ENCODE results near the gene MMP21.

The MMP21 gene

DNA sequence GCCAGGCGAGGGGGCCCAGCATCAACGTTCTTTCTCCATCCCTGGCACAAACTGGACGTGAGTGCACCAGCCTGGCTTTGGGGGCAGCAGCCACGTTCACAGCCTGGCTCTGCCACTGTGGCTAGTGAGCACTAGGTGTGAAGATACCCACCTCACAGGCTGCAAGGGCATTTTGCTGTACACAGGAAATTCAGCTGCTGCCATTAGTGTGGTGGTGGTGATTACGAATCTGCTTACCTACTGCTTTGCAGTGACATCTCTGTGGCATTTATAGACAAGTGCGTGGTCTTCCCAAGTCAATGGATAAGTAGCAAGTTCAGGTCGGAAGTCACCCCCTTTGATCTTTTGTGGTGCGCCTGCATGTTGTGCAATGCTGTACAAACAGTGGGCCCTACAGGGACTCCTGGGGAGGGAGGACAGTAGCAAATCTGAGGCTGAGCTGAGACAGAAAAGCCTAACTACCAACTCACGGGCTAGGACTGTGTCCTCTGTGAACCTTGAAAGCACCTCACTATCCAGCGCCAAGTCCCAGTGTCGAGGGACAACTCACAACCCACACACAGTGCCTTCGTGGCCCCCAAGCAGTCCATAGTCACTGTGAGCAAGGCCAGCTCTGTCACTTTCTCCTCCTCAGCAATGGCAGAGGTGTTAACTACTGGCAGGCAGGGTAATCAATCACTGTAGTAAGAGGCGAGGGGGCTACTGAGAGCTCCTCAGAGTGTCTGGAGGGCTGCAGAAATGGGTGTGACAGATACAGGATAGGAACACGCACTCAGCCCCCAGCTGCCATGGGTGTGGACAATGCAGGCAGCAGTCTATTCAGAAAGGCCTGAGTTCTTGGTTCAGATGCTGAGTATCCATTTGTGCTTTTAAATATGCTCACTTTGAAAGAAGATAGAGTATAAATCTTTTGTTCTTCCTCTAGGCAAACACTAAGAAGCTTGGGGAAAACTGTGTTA lies 17.0 kb upstream of the MMP21 start:
- DNase-seq (ENCODE audit: extremely low read depth in 1 of 2, low read depth in 1 of 2): no peak

DNA sequence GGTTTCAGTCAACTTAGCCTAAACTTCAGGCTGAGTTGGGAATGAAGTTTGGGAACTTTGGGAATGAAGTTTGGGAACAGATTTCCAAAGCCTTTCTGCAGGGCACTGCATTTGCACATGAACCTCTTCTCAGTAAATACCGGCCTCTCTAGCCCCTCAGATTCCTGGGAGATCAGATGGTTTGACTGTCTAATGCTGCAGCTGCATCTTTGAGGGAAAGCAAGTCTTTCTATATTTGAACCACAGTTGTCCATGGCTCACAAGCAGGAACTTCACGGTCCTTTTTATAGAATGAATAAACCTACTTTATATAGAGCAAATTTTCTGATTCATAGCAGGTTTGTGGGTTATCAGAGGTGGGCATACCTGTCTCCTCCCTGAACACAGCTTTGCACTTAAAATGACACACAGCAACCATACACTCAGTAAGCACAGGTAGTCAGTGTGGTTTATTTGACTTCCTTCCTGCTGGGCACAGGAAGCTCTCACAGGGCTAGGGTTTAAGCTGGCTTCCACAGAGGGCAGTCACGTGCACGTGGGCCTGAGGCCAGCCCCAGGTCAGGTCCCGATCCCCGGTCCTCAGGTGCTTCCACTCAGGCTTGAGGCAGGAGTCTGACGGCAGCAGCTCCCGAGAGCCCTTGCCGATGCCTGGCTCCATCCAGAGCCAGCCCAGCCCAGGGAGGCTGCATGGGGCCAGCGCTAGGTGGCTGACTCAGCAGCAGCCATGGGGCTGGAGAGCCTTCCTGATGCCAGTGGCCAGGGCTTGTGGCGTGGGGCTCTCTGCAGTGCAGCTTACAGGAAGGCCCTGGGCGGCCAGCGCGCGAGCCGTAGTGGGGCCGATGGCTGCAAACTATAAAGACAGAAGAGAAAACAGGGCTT lies 12.8 kb upstream of the MMP21 start:
- DNase-seq (ENCODE audit: extremely low read depth in 1 of 2, low read depth in 1 of 2): no peak

DNA sequence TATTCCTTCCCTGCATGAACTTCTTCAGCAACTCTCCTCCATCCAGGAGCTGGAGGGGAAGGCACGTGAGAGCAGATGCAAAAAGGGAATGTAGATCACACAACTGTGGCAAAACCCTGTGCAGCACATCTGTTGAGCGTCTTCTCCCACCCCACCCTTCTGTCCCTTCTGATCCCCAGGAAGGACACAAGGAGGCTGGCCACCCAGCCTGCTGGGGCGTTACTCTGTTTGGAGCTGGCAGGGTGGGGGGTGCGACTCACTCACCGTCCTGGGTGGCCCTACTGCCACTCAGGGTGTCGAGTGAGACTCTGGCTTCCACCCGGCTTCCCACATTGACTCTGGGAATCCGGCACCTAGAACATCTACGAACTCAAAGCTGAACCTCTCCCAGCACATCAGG lies 10.2 kb upstream of the MMP21 start:
- no peak for DNase-seq (ENCODE audit: extremely low read depth in 1 of 2, low read depth in 1 of 2)

DNA sequence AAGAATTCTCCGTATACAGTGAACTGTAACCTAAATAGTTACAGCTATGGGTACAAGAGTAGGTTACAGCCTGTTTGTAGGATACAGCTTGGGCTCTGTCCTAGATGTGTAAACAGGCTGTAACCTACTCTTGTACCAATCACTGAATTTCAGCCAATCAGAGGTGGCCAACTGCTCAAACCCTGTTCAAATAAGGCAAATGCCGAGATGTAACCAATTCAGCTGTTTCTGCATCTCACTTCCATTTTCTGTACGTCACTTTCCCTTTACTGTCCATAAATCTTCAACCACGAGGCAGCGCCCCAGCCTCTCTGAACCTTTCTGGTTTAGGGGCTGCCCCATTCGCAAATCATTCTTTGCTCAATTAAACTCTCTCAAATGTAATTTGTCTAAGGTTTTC lies 8.3 kb upstream of the MMP21 start:
- no peak for DNase-seq (ENCODE audit: extremely low read depth in 1 of 2, low read depth in 1 of 2)

DNA sequence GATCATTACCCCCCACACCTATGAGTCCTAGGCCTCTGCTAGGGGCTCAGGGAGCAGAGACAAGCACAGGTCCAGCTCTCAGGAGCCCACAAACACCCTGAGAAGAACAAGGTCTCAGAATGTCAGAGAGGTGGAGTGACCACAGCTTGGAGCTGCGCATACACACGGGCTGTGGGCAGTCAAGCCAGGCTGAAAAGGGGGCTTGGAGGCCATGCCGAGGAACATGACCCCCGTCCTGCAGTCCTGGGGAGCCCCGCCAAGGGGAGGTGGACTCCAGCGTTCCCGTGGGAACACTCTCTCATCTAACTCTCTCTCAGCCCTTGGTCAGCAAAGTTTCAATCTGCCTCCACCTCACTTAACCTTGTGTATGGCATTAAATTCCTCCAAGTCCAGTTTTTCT lies 7.8 kb upstream of the MMP21 start:
- no peak for DNase-seq (ENCODE audit: extremely low read depth in 1 of 2, low read depth in 1 of 2)

DNA sequence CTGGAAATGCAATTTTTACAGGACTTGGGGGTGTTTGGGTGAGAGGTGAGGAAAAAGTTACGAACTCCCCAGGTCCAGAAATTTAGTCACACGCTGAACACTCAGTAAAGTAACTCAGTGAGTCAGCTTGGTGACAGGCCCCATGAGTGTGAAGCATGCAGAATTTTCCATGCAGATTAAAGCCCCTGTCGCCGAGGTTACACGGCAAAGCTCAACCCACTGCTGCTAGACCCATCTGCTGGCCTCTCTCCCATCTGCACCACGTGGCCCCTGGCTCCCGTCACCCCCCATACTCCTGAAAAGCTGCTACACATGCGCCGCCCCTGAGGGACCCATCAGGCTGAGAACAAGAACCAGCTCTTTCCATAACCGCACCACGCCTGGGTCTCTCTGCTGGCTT lies 7.0 kb upstream of the MMP21 start:
- DNase-seq (ENCODE audit: extremely low read depth in 1 of 2, low read depth in 1 of 2): no peak

DNA sequence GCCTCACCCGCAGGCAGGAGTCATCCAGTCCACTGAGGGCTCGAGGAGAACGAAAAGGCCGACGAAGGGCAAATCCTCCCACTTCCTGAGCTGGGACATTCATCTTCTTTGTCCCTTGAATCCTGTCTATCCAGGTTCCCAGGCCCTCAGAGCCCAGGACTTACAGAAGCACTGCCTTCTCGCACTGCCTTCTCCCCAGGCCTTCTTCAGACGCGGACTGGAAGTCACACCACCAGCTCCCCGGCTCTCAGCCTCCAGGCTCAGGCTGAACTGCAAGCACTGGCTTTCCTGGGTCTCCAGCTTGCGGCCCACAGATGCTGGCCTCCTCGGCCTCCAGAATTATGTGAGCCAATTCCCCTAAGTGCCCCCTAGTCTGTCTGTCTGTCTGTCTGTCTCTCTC lies 6.4 kb upstream of the MMP21 start:
- no peak for DNase-seq (ENCODE audit: extremely low read depth in 1 of 2, low read depth in 1 of 2)

DNA sequence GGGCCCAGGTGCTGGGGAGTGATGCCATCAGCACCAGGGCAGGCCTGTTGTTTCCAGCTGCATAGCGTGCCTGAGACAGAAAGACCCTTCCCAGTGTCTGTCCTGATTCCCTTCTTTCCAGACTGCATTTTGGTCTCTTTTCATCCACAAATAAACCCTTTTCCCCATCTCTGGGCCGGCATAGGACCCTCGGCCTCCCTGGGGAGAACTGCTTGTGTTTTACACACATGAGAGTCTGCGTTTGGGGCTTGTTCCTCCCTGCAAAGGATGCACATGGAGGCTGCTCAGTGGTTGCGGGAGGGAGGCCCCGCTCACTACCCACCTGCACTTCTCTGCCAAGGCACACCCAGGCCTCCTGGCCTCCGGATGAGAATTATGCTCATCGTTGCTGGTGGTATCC lies 5.8 kb upstream of the MMP21 start:
- DNase-seq (ENCODE audit: extremely low read depth in 1 of 2, low read depth in 1 of 2): no peak

DNA sequence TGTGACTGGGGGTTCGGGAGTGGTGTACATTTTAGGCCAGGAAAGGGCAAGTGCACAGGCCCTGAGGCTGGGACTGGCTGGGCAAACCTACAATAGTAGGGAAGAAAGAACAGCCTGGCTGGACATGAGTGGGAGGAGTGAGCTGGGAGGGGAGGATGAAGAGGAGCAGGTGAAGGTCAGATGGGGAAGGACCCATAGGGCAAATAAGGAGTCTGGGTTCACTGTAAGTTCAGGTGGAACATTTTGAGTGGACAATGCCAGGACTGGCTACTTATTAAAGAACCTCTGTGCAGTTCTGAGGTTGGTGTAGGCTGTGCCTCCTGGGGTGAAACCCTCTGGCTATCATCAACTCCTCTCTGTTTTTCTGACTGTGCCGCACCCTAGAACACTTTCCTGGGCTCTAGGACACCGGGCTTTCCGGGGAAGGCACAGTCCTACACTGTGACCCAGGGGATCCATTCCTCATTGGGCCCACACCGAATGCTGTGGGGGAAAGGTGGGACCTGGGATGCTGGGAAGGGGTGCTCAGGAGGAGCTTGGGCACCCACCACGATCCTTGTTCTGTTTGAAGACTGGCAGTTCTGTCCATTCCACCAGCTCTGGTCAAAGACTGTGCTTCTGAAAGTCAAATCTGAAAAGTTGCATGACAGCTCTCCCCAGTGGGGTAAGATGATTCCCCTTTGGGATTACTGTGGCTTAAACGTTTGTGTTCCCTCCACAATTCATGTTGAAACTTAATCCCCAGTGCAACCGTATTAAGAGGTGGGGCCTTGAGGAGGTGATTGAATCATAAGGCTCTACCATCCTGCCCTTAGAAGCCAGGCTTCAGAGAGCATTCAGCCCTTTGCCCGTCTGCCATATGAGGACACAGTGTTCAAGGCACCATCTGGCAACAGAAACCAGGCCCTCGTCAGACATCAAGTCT lies 4.0 kb upstream of the MMP21 start:
- no peak for DNase-seq (ENCODE audit: extremely low read depth in 1 of 2, low read depth in 1 of 2)

DNA sequence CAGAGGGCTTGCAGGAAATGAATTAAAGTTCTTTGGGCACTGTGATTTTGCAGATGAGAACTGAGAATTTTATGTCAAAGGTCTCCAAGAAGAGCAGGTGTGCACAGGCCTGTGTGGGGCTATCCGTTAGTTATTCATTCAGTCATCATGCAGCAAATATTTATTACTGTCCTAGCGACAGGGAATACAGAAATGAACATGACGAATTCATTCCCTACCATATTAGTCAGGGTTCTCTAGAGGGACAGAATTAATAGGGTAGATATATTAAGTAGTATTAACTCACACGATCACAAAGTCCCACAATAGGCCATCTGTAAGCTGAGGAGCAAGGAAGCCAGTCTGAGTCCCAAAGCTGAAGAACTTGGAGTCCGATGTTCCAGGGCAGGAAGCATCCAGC lies 2.9 kb upstream of the MMP21 start:
- DNase-seq (ENCODE audit: extremely low read depth in 1 of 2, low read depth in 1 of 2): no peak

DNA sequence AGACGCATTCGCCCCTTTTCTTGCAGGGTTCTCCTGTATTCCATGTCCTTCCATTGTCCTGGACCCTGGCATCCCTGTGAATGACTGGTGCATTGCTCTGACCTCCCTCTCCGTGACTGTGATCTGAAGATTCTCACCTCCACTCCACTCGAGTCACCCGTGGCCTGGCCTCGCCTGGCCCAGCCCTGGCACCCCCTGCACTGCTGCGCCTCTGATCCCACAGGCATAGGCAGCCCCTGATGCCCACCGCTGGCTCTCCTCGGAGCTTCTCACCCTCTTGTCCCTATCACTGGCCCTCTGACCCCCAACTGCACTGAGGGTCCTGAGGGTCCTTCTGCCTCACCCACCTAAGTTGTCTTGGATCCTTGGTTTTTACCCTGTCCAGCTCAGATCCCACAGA lies 2.2 kb upstream of the MMP21 start:
- DNase-seq (ENCODE audit: extremely low read depth in 1 of 2, low read depth in 1 of 2): no peak

DNA sequence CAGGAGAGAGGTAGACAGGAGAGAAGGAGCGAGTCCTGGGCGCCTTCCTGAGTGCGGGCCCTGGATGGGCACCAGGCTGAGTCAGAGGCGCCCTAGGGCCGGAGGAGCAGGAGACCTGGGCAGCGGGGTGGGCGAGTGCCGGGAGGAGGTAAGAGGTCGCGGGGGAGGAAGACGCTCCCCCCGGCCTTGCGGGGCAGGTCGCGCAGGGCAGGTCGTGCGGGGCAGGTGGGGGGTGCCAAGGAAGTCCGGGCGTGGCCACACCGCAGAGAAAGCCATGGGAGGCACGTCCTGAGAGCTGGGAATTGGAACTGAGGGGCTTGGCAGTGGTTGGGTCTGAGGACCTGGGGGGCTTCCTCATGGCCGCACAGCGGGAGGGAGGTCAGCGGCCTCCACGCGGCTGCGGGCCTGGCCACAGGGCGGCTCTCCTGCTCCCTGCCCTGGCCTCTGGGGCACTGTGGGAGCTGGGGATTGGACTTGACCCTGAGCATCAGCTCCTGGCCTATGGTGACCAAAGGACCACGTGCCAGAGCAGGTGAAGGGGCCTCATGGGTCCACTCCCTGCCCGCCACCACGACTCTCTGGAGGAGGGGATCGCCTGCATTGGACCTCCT lies 935 bp downstream of the MMP21 start:
- no peak for DNase-seq (ENCODE audit: extremely low read depth in 1 of 2, low read depth in 1 of 2)

DNA sequence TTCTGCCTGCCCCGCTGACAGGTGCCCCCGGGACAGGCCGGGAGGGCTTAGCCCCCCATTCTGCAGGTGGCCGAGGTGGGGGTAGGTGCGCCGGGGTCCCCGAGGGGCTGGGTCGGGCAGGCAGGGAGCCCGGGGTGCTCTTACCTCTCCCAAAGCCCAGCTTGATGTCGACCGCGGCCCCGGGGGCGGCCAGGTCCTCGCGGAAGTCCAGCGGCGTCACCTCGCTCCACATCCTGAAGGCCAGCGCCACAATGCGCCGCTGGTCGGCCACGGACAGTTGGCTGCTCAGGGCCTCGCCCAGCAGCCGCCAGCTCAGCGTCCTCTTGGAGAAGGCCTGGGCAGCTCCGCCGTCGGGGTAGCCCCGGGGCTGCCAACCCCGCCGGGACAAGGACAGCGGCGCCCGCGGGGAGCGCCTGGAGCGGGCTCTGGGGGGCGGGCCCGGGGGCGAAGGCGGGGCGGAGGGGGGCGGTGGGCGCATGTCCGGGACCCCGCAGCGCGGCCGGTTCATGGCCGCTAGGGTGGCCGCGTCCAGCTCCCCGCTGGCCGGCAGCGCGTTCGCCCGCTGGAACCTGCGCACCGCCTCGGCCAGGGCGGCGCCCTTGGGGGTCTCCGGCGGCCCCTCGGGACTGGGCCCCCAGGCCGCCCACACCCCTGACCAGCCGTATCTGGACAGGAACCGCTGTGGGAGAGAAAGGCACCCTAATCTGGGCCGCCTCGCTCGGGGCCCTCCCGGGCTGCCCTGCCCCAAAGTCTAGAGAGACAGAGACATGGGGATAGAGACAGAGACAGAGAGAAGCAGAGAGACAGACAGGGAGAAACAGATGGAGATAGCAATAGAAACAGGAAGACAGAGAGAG lies 1.7 kb downstream of the MMP21 start:
- DNase-seq (ENCODE audit: extremely low read depth in 1 of 2, low read depth in 1 of 2): no peak

DNA sequence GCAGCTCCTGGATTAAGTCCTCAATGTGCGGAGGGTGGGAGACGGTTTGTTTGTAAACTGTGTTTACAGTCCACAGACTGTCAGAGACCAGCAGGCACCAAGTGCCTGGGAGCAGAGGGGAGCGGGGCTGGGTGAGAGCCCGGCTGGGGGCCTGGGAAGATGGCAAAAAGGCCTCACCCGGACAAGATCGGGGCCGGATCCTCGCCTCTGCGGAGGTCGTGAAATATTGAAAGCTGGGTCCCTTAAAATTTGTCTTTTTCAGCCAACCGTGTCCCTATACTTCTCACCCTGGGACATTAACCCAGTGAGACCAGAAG lies 2.8 kb downstream of the MMP21 start:
- DNase-seq (ENCODE audit: extremely low read depth in 1 of 2, low read depth in 1 of 2): no peak

DNA sequence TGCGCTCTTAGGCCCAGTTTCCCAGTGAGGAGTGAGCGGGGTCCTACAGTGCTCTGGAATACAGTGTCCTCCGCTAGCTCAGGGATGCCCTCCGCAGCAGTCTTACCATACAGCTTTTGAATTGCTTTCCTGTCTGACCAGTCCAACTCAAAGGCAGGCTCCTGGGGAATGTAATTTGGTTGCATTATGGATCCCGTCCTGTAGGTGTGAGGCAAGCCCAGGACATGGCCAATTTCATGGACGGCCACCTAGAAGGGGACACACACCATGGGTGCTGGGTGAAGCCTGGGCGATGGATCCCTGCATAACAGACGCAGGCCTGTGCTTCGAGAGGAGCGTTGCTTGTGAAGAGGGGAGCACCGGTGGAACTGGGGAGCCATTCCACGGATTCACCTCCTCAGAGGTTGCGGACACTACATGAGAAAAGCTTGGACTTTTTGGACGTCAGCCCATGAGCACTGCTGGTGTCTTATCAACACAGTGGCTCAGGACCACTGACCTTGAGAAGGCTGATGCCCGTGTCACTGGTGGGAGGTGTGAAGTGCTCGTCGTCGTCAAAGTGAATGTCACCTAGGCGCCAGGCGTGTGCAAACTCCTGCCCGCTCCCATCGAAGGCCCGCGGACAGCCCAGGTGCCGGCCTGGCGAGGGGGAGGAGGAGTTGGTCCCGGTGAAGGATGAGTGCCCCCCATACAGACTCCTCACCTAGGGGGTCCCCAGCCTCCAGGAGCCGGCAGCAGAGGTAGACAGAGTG lies 3.3 kb downstream of the MMP21 start:
- no peak for DNase-seq (ENCODE audit: extremely low read depth in 1 of 2, low read depth in 1 of 2)

DNA sequence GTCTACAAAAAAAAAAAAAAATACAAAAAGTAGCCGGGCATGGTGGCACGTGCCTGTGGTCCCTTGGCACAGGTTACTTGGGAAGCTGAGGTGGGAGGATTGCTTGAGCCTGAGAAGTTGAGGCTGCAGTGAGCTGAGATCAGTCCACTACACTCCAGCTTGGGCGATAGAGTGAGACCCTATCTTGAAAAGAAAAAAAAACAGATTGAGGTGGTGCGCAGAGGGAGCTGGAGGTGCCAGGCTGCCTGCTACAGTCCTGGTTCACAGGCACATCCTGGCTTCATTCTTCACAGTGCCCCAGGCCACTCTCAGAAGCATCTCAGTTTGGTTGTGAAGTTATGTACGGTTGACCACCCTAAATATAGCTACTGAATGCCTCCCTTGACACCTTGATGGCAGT lies 4.8 kb downstream of the MMP21 start:
- DNase-seq (ENCODE audit: extremely low read depth in 1 of 2, low read depth in 1 of 2): no peak

DNA sequence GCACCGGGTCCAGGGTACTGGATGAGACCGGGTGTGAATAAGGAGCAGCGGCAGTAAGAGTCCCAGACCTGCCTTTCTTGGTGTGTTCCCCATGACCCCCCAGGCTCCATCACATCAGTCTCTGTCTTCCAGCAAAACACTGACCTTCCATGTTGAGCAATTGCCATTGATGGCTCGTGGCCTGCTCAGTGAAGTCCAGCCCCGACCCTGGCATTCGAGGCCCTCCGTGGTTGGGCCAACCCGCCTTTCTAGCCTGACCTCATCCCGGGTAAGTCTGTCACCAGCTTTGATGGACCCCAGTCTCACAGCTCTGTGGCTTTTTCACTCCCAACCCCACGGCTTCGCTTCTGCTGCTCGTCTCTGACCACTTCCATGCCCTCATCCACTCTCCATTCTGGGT lies 6.4 kb downstream of the MMP21 start:
- no peak for DNase-seq (ENCODE audit: extremely low read depth in 1 of 2, low read depth in 1 of 2)

DNA sequence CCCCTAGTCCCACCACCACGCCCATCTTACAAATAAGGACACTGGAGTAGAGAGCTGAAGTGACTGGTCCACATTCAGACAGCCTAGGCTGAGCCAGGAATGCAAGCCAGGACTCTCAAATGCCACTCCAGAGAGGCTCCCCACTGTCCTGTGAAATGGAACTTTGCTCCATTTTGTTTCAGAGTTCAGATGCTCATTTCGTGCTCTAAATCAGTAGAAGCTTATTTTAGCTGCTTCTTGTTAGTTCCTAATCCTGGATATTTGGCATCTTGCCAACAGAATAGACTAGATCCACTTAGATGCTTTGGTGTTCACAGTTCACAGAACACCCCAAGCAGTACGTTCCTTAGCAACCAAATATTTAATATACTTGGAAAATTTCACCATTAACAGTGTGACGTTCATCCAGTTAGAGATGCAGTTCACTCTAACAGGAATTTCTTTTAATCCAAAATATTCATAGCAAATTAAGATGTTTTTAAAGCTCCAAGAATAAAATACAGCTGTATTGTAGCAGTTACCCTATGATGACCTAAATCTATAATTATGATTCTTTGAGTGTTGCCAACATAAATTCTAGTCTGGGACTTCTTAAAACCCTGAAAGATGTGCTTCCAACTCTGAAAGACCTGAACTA lies 7.3 kb downstream of the MMP21 start:
- DNase-seq (ENCODE audit: extremely low read depth in 1 of 2, low read depth in 1 of 2): no peak

DNA sequence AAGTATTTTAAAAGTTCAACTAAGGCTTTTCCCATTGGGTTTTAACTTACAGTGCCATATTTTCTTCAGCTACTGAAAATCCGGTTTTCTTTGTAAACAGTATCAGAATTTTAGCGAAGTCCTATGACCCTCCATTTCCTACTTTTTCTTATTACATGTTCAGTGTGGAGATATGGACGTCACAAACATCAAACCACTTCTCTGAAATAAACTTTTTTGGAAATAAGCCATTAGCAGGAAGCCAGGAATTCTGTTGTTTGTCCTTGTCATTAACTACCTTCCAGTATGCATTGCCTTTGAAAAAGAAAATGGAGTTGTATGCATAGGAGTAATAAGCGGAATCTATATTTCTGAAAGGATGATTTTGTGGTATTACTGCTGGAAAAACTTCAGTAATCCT lies 9.1 kb downstream of the MMP21 start:
- no peak for DNase-seq (ENCODE audit: extremely low read depth in 1 of 2, low read depth in 1 of 2)

All from stimulated activated CD8-positive, alpha-beta memory T cell treated with anti-CD3 and anti-CD28 coated beads, Interleukin-7, amount 100 ng/mL, for 48 hours (primary cell).